K562 (cell line): ENCODE results near the gene PTGIR. TPM values are rescaled to one million over a fixed set of nuclear protein-coding genes. Genes with fewer than 3 reads are reported as not detected.

ENCODE experiments used
- CBX3 ChIP-seq, 2 experiments: IDR thresholded peaks; 1 replicate in 1 of 2; 2 replicates in 1 of 2; pipeline ENCODE4 v1.6.1; 2012; ENCODE audit warnings: inconsistent platforms in 2 of 2, low read length in 2 of 2, borderline replicate concordance in 1 of 2, control low read depth in 1 of 2
- FUS ChIP-seq: fragments of 200-400 bp; formaldehyde crosslinking; optimal IDR thresholded peaks from 2 replicates; pipeline ENCODE3; 2017; ENCODE audit warnings: low read depth, low read length
- GATAD2A ChIP-seq: fragments of 450-650 bp; IDR thresholded peaks from 2 replicates; pipeline ENCODE4 v1.6.1; 2017
- PML ChIP-seq: IDR thresholded peaks from 2 replicates; pipeline ENCODE4 v1.6.1; 2012; ENCODE audit warnings: low read length, inconsistent platforms
- SLC30A9 ChIP-seq: fragments of 250-450 bp; sonication (Bioruptor Pico); IDR thresholded peaks from 2 replicates; pipeline ENCODE4 v1.8.0; 2022; ENCODE audit warnings: mild to moderate bottlenecking, moderate library complexity
- TGIF2 ChIP-seq: sonication (generic); formaldehyde crosslinking; IDR thresholded peaks from 2 replicates; pipeline ENCODE4 v1.8.1; 2022; ENCODE audit warnings: mild to moderate bottlenecking, missing genetic modification reagents, moderate library complexity
- ZBTB1 ChIP-seq: sonication (generic); formaldehyde crosslinking; IDR thresholded peaks from 2 replicates; pipeline ENCODE4 v1.8.1; 2023; ENCODE audit warnings: missing genetic modification reagents, low read depth, mild to moderate bottlenecking, borderline replicate concordance
- ZFX ChIP-seq: sonication (generic); formaldehyde crosslinking; IDR thresholded peaks from 2 replicates; pipeline ENCODE4 v1.8.0; 2022; ENCODE audit warnings: mild to moderate bottlenecking, missing genetic modification reagents, moderate library complexity
- ZNF324 ChIP-seq: fragments of 250-450 bp; sonication (Bioruptor Pico); IDR thresholded peaks from 2 replicates; pipeline ENCODE4 v1.4.0; 2020; ENCODE audit warnings: mild to moderate bottlenecking
- ZSCAN32 ChIP-seq: fragments of 450-650 bp; formaldehyde crosslinking; IDR thresholded peaks from 2 replicates; pipeline ENCODE4 v1.4.0; 2020; ENCODE audit warnings: mild to moderate bottlenecking, moderate library complexity
- polyA plus RNA-seq, 8 experiments: library from polyadenylated mRNA; depleted of rRNA in 4 of 8; stranded (reverse) in 5 of 8; unstranded in 3 of 8; fragments of >200 nt; fragmentation: Nextera tagmentation in 2 of 8; fragmentation: Illumina TruSeq in 1 of 8; extraction: Ambion mirVana in 2 of 8; extraction: Trizol in 1 of 8; gene quantifications; 2 replicates each; pipeline versions ENCODE4 v1.2.1 to v1.2.3, GENCODE V29; 2011 to 2014; ENCODE audit warnings: inconsistent platforms in 1 of 8, missing spikeins in 1 of 8
- total RNA-seq, 7 experiments: library from RNA; depleted of rRNA in 6 of 7; stranded (reverse); fragments of >200 nt in 6 of 7; fragmentation: Illumina TruSeq in 2 of 7; extraction: Trizol in 2 of 7; gene quantifications; 2 replicates each; pipeline versions ENCODE4 v1.2.1 to v1.2.3, GENCODE V29; 2011 to 2021; ENCODE audit warnings: low replicate concordance in 1 of 7
- TF ChIP-seq, protein P1 (sequence below): conservative IDR thresholded peaks from 2 replicates; pipeline ENCODE4 v1.6.1; 2011; ENCODE audit warnings: low read depth, mild to moderate bottlenecking, low read length; ENCODE audit not compliant: control insufficient read depth
- TF ChIP-seq, protein P2 (sequence below): sonication (generic); formaldehyde crosslinking; IDR thresholded peaks from 2 replicates; pipeline ENCODE4 v1.8.0; 2022; ENCODE audit warnings: missing genetic modification reagents, mild to moderate bottlenecking, moderate library complexity, borderline replicate concordance
- TF ChIP-seq, protein P3 (sequence below): fragments of 250-450 bp; sonication (Bioruptor Pico); IDR thresholded peaks from 2 replicates; pipeline ENCODE4 v1.8.0; 2021; ENCODE audit warnings: moderate library complexity, mild to moderate bottlenecking, inconsistent platforms
- TF ChIP-seq, protein P4 (sequence below): fragments of 450-650 bp; IDR thresholded peaks from 2 replicates; pipeline ENCODE4 v1.6.1; 2018; ENCODE audit not compliant: partially characterized antibody
- TF ChIP-seq, protein P5 (sequence below): fragments of 450-650 bp; IDR thresholded peaks from one replicate; pipeline ENCODE4 v1.6.1; 2018; ENCODE audit warnings: mild to moderate bottlenecking, moderate library complexity; ENCODE audit not compliant: partially characterized antibody
- TF ChIP-seq, protein P6 (sequence below), 2 experiments: fragments of 150-350 bp in 1 of 2; IDR thresholded peaks; 2 replicates each; pipeline ENCODE4 v1.6.1; 2012 to 2016; ENCODE audit warnings: low read depth in 2 of 2, low read length in 2 of 2, mild to moderate bottlenecking in 1 of 2, moderate library complexity in 1 of 2

Gene PTGIR
- total and polyA plus RNA-seq, 9 of the 15 experiments (the other 6 are each of a cell fraction or from before 2014, with no cell fraction given): 0.11 to 3.4 (median 1.1) TPM; not detected in 1

DNA sequence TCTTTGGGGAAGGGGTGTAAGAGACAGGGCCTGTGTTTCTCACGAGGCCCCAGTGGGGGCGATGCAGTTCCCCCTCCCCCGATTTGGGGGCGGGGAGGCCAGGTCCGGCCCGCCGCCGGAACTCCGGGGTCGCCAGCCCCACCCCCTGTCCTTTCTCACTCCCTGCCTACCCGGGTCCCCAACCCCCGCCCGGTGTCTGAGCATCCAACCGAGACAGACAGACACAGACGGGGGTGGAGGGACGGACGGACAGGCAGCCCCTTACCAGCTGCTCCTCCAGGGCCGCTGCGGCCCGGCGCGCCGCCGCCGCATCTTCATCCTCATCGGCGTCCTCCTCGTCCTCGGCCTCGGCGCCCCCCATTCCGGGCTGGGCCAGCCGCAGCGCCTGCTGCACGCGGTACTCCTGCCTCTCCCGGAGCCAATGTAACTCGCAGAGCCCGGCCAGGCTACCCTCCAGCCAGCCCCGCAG lies 35.7 kb upstream of the PTGIR start (continued):
- no peak for TF ChIP-seq CBX3 (IDR thresholded peaks at IDR 0.05; ENCODE audit: borderline replicate concordance in 1 of 2, low read length in 2 of 2)
- no peak for TF ChIP-seq ZSCAN32
- TF ChIP-seq, protein P1, sequence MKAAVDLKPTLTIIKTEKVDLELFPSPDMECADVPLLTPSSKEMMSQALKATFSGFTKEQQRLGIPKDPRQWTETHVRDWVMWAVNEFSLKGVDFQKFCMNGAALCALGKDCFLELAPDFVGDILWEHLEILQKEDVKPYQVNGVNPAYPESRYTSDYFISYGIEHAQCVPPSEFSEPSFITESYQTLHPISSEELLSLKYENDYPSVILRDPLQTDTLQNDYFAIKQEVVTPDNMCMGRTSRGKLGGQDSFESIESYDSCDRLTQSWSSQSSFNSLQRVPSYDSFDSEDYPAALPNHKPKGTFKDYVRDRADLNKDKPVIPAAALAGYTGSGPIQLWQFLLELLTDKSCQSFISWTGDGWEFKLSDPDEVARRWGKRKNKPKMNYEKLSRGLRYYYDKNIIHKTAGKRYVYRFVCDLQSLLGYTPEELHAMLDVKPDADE: no peak
- TF ChIP-seq, protein P2, sequence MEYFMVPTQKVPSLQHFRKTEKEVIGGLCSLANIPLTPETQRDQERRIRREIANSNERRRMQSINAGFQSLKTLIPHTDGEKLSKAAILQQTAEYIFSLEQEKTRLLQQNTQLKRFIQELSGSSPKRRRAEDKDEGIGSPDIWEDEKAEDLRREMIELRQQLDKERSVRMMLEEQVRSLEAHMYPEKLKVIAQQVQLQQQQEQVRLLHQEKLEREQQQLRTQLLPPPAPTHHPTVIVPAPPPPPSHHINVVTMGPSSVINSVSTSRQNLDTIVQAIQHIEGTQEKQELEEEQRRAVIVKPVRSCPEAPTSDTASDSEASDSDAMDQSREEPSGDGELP (CRISPR knock-in tag): no peak
- TF ChIP-seq, protein P3, sequence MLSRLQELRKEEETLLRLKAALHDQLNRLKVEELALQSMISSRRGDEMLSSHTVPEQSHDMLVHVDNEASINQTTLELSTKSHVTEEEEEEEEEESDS (CRISPR knock-in tag): no peak
- TF ChIP-seq SLC30A9: no peak
- TF ChIP-seq GATAD2A: no peak
- no peak for TF ChIP-seq PML
- TF ChIP-seq ZFX (CRISPR knock-in tag): peak; percentile 36; the same call in 1 of the 2 replicates
- TF ChIP-seq ZNF324 (CRISPR knock-in tag): no peak
- TF ChIP-seq, protein P4, sequence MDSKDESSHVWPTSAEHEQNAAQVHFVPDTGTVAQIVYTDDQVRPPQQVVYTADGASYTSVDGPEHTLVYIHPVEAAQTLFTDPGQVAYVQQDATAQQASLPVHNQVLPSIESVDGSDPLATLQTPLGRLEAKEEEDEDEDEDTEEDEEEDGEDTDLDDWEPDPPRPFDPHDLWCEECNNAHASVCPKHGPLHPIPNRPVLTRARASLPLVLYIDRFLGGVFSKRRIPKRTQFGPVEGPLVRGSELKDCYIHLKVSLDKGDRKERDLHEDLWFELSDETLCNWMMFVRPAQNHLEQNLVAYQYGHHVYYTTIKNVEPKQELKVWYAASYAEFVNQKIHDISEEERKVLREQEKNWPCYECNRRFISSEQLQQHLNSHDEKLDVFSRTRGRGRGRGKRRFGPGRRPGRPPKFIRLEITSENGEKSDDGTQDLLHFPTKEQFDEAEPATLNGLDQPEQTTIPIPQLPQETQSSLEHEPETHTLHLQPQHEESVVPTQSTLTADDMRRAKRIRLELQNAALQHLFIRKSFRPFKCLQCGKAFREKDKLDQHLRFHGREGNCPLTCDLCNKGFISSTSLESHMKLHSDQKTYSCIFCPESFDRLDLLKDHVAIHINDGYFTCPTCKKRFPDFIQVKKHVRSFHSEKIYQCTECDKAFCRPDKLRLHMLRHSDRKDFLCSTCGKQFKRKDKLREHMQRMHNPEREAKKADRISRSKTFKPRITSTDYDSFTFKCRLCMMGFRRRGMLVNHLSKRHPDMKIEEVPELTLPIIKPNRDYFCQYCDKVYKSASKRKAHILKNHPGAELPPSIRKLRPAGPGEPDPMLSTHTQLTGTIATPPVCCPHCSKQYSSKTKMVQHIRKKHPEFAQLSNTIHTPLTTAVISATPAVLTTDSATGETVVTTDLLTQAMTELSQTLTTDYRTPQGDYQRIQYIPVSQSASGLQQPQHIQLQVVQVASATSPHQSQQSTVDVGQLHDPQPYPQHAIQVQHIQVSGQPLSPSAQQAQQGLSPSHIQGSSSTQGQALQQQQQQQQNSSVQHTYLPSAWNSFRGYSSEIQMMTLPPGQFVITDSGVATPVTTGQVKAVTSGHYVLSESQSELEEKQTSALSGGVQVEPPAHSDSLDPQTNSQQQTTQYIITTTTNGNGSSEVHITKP: no peak
- TF ChIP-seq, protein P5, sequence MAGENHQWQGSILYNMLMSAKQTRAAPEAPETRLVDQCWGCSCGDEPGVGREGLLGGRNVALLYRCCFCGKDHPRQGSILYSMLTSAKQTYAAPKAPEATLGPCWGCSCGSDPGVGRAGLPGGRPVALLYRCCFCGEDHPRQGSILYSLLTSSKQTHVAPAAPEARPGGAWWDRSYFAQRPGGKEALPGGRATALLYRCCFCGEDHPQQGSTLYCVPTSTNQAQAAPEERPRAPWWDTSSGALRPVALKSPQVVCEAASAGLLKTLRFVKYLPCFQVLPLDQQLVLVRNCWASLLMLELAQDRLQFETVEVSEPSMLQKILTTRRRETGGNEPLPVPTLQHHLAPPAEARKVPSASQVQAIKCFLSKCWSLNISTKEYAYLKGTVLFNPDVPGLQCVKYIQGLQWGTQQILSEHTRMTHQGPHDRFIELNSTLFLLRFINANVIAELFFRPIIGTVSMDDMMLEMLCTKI: no peak
- no peak for TF ChIP-seq FUS
- no peak for TF ChIP-seq TGIF2 (CRISPR knock-in tag)
- TF ChIP-seq, protein P6, sequence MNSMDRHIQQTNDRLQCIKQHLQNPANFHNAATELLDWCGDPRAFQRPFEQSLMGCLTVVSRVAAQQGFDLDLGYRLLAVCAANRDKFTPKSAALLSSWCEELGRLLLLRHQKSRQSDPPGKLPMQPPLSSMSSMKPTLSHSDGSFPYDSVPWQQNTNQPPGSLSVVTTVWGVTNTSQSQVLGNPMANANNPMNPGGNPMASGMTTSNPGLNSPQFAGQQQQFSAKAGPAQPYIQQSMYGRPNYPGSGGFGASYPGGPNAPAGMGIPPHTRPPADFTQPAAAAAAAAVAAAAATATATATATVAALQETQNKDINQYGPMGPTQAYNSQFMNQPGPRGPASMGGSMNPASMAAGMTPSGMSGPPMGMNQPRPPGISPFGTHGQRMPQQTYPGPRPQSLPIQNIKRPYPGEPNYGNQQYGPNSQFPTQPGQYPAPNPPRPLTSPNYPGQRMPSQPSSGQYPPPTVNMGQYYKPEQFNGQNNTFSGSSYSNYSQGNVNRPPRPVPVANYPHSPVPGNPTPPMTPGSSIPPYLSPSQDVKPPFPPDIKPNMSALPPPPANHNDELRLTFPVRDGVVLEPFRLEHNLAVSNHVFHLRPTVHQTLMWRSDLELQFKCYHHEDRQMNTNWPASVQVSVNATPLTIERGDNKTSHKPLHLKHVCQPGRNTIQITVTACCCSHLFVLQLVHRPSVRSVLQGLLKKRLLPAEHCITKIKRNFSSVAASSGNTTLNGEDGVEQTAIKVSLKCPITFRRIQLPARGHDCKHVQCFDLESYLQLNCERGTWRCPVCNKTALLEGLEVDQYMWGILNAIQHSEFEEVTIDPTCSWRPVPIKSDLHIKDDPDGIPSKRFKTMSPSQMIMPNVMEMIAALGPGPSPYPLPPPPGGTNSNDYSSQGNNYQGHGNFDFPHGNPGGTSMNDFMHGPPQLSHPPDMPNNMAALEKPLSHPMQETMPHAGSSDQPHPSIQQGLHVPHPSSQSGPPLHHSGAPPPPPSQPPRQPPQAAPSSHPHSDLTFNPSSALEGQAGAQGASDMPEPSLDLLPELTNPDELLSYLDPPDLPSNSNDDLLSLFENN (IDR thresholded peaks at IDR 0.05; ENCODE audit: low read depth in 2 of 2, low read length in 2 of 2): no peak
- no peak for TF ChIP-seq ZBTB1
